WTC11 (cell line): ENCODE results near the gene LRFN2. TPM values are rescaled to one million over a fixed set of nuclear protein-coding genes. Genes with fewer than 3 reads are reported as not detected.

Source experiments
- ATAC-seq: fragments of 200-7000 bp; cut with Tn5 transposase; 2 replicates; pipeline ENCODE4 v1.10.0; 2021; ENCODE audit warnings: mild to moderate bottlenecking, moderate library complexity
- CTCF ChIA-PET: fragments of 300-600 bp; sonication (Branson Sonifier 250); formaldehyde crosslinking; loops from one replicate; lab custom pipeline; 2021; ENCODE audit warnings: antibody characterized with exemption; lab: Charles Lee
- POLR2A ChIA-PET: fragments of 350-600 bp; sonication (Branson Sonifier 250); formaldehyde crosslinking; loops from one replicate; lab custom pipeline; 2021; ENCODE audit warnings: antibody characterized with exemption; lab: Charles Lee
- DNase-seq: peaks from one replicate; pipeline ENCODE4 v3.0.0; 2021; ENCODE audit warnings: low spot score
- H3K27ac Mint-ChIP-seq: 2 replicates; pipeline ENCODE4 v1.8.0; 2021; ENCODE audit warnings: mixed read lengths
- H3K27me3 Mint-ChIP-seq: 2 replicates; pipeline ENCODE4 v1.8.0; 2021; ENCODE audit warnings: low read depth, mild to moderate bottlenecking, moderate library complexity, mixed read lengths
- H3K36me3 Mint-ChIP-seq: 2 replicates; pipeline ENCODE4 v1.8.0; 2021; ENCODE audit warnings: mixed read lengths
- H3K4me1 Mint-ChIP-seq: 2 replicates; pipeline ENCODE4 v1.8.0; 2022; ENCODE audit warnings: mixed read lengths
- H3K4me3 Mint-ChIP-seq: 2 replicates; pipeline ENCODE4 v1.8.0; 2021; ENCODE audit warnings: mild to moderate bottlenecking, moderate library complexity, mixed read lengths
- H3K9me3 Mint-ChIP-seq: 2 replicates; pipeline ENCODE4 v1.8.0; 2021; ENCODE audit warnings: mixed read lengths
- AR ChIP-seq: fragments of 250-450 bp; sonication (Bioruptor Pico); IDR thresholded peaks from 2 replicates; pipeline ENCODE4 v1.9.0; 2021; ENCODE audit warnings: mild to moderate bottlenecking
- ATF6 ChIP-seq: sonication (generic); formaldehyde crosslinking; IDR thresholded peaks from 2 replicates; pipeline ENCODE4 v1.8.1; 2023; ENCODE audit warnings: mild to moderate bottlenecking, missing genetic modification reagents
- CREM ChIP-seq: sonication (generic); formaldehyde crosslinking; IDR thresholded peaks from 2 replicates; pipeline ENCODE4 v1.8.1; 2022; ENCODE audit warnings: mild to moderate bottlenecking, missing genetic modification reagents, moderate library complexity
- CTCF ChIP-seq: fragments of 200-600 bp; IDR thresholded peaks from 2 replicates; pipeline ENCODE4 v1.8.0; 2022; ENCODE audit warnings: antibody characterized with exemption
- E2F1 ChIP-seq: sonication (generic); formaldehyde crosslinking; IDR thresholded peaks from 2 replicates; pipeline ENCODE4 v1.8.0; 2022; ENCODE audit warnings: mild to moderate bottlenecking, missing genetic modification reagents
- E2F4 ChIP-seq: sonication (generic); formaldehyde crosslinking; IDR thresholded peaks from 2 replicates; pipeline ENCODE4 v1.8.1; 2022; ENCODE audit warnings: low read depth, mild to moderate bottlenecking, moderate library complexity, missing genetic modification reagents, borderline replicate concordance
- FOXP1 ChIP-seq: sonication (generic); formaldehyde crosslinking; IDR thresholded peaks from 2 replicates; pipeline ENCODE4 v1.8.0; 2022; ENCODE audit warnings: missing genetic modification reagents, mild to moderate bottlenecking, moderate library complexity, borderline replicate concordance
- FOXP4 ChIP-seq: sonication (generic); formaldehyde crosslinking; IDR thresholded peaks from 2 replicates; pipeline ENCODE4 v1.8.0; 2022; ENCODE audit warnings: mild to moderate bottlenecking, missing genetic modification reagents
- GTF2I ChIP-seq: fragments of 250-450 bp; sonication (Bioruptor Pico); conservative IDR thresholded peaks from 2 replicates; pipeline ENCODE4 v1.4.0; 2021; ENCODE audit warnings: mild to moderate bottlenecking
- IRF1 ChIP-seq: sonication (generic); formaldehyde crosslinking; IDR thresholded peaks from 2 replicates; pipeline ENCODE4 v1.8.0; 2023; ENCODE audit warnings: missing genetic modification reagents
- JAZF1 ChIP-seq: fragments of 250-450 bp; sonication (Bioruptor Pico); IDR thresholded peaks from 2 replicates; pipeline ENCODE4 v1.9.0; 2021; ENCODE audit warnings: moderate library complexity, mild to moderate bottlenecking, inconsistent platforms
- MXD4 ChIP-seq: fragments of 250-450 bp; sonication (Bioruptor Pico); IDR thresholded peaks from 2 replicates; pipeline ENCODE4 v1.8.0; 2021; ENCODE audit warnings: mild to moderate bottlenecking, moderate library complexity, borderline replicate concordance
- NFATC4 ChIP-seq: fragments of 250-450 bp; sonication (Bioruptor Pico); IDR thresholded peaks from 2 replicates; pipeline ENCODE4 v1.9.0; 2021; ENCODE audit warnings: mild to moderate bottlenecking
- NR1H2 ChIP-seq: sonication (generic); formaldehyde crosslinking; IDR thresholded peaks from 2 replicates; pipeline ENCODE4 v1.9.0; 2021; ENCODE audit warnings: mild to moderate bottlenecking, moderate library complexity, missing genetic modification reagents
- NR2C2 ChIP-seq: sonication (generic); formaldehyde crosslinking; IDR thresholded peaks from 2 replicates; pipeline ENCODE4 v1.8.0; 2022; ENCODE audit warnings: mild to moderate bottlenecking, missing genetic modification reagents
- TP53 ChIP-seq: sonication (generic); formaldehyde crosslinking; IDR thresholded peaks from 2 replicates; pipeline ENCODE4 v1.8.1; 2023; ENCODE audit warnings: mild to moderate bottlenecking, missing genetic modification reagents
- ZNF121 ChIP-seq: sonication (generic); formaldehyde crosslinking; IDR thresholded peaks from 2 replicates; pipeline ENCODE4 v1.8.0; 2023; ENCODE audit warnings: missing genetic modification reagents
- ZNF416 ChIP-seq: fragments of 250-450 bp; sonication (Bioruptor Pico); IDR thresholded peaks from 2 replicates; pipeline ENCODE4 v1.9.0; 2021; ENCODE audit warnings: mild to moderate bottlenecking, inconsistent platforms
- ZNF423 ChIP-seq: fragments of 250-450 bp; sonication (Bioruptor Pico); IDR thresholded peaks from 2 replicates; pipeline ENCODE4 v2.1.2; 2022; ENCODE audit warnings: mild to moderate bottlenecking, moderate library complexity
- ZSCAN18 ChIP-seq: fragments of 250-450 bp; sonication (Bioruptor Pico); IDR thresholded peaks from 2 replicates; pipeline ENCODE4 v2.1.2; 2022; ENCODE audit warnings: mild to moderate bottlenecking, moderate library complexity
- total RNA-seq: library from RNA; stranded (reverse); gene quantifications from 3 replicates; pipeline ENCODE4 v1.2.3, GENCODE V29; 2021

Gene LRFN2
- total RNA-seq, 1 experiment from 2014 or later: 1.6 TPM

GRCh38 chr6:40489798-40490197 lies 97.4 kb downstream of the LRFN2 start (continued):
- no peak for TF ChIP-seq ZSCAN18 (CRISPR knock-in tag)

- ChIA-PET POLR2A (no interaction called here), CTCF (no interaction called here)
- DNase-seq (no peak), ATAC-seq (no peak)
- Mint-ChIP-seq H3K27me3 (no peaks in the 10 kb centered on the region; the same call in 1 of the 2 replicates), H3K9me3 (no peaks in the 10 kb centered on the region), H3K27ac (no peak overlapping the region), H3K36me3 (no peaks in the 10 kb centered on the region), H3K4me1 (no peaks in the 10 kb centered on the region), H3K4me3 (no peak overlapping the region)
- TF ChIP-seq ZNF423 (CRISPR knock-in tag) (no peak), ZNF121 (no peak), CTCF (no peak), NR2C2 (CRISPR knock-in tag) (no peak), JAZF1 (CRISPR knock-in tag) (no peak), CREM (CRISPR knock-in tag) (no peak), E2F1 (no peak), ATF6 (CRISPR knock-in tag) (no peak), IRF1 (CRISPR knock-in tag) (no peak), NR1H2 (CRISPR knock-in tag) (no peak), AR (CRISPR knock-in tag) (no peak), ZNF416 (no peak), MXD4 (no peak), FOXP1 (CRISPR knock-in tag) (no peak), E2F4 (CRISPR knock-in tag) (no peak), FOXP4 (CRISPR knock-in tag) (no peak), TP53 (CRISPR knock-in tag) (no peak), NFATC4 (no peak), GTF2I (CRISPR knock-in tag) (no peak)
Measured at GRCh38 chr6:40486576-40486975, 100.6 kb downstream of the LRFN2 start.
